ENCODE results near the gene GTPBP3. TPM values are rescaled to one million over a fixed set of nuclear protein-coding genes. Genes with fewer than 3 reads are reported as not detected.

GTPBP3 gene
- total RNA-seq, 1 experiment from 2014 or later = 62.9 TPM

DNA sequence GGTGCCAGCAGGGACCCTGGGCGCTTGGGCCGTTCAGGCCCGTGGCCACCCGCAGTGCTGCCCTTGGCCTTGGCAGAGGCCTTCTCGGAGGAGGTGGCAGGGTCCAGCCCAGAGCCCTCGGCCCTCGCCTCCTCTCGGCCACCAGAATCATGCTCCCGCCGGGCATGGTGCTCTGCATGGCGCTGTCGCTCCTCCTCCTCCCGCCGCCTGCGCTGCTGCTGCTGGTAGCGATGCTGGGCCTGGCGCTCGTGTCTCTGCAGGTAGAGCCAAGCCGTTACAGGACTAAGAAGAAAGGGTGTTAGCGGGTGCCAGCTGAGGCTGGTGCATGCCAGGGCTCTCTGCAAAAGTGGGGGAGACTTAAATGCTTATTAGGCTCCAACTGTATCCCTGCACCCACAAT is 12.2 kb upstream of the GTPBP3 start:
- H3K56ac ChIP-seq (ENCODE audit: insufficient read length, low read depth, low read length) = no peak overlapping the region
- H3K79me1 ChIP-seq (ENCODE audit: insufficient read depth, low read depth, low read length, poor library complexity, severe bottlenecking) = no peaks in the 10 kb centered on the region
- peak overlapping the region in 1 of 3 experiments; percentile 87; a peak in 1 of 7 replicates for H3K27ac Mint-ChIP-seq
- H2BK15ac ChIP-seq (ENCODE audit: low read depth, low read length) = no peak overlapping the region
- no peak overlapping the region for H3K4me3 Mint-ChIP-seq
- no peak overlapping the region for H2BK120ac ChIP-seq (ENCODE audit: low read depth, low read length, poor library complexity, severe bottlenecking)
- no peak overlapping the region for H2BK5ac ChIP-seq (ENCODE audit: insufficient read length, low read length)
- H2AK5ac ChIP-seq (ENCODE audit: insufficient read length, low read length) = no peak overlapping the region
- TF ChIP-seq, protein P1, sequence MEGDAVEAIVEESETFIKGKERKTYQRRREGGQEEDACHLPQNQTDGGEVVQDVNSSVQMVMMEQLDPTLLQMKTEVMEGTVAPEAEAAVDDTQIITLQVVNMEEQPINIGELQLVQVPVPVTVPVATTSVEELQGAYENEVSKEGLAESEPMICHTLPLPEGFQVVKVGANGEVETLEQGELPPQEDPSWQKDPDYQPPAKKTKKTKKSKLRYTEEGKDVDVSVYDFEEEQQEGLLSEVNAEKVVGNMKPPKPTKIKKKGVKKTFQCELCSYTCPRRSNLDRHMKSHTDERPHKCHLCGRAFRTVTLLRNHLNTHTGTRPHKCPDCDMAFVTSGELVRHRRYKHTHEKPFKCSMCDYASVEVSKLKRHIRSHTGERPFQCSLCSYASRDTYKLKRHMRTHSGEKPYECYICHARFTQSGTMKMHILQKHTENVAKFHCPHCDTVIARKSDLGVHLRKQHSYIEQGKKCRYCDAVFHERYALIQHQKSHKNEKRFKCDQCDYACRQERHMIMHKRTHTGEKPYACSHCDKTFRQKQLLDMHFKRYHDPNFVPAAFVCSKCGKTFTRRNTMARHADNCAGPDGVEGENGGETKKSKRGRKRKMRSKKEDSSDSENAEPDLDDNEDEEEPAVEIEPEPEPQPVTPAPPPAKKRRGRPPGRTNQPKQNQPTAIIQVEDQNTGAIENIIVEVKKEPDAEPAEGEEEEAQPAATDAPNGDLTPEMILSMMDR (conservative IDR thresholded peaks at IDR 0.05) = no peak
- H3K4ac ChIP-seq (ENCODE audit: low read depth, low read length) = no peak overlapping the region
- H3K23ac ChIP-seq (ENCODE audit: insufficient read length, low read depth, low read length) = no peak overlapping the region
- H4K5ac ChIP-seq (ENCODE audit: insufficient read length, low read depth, low read length) = no peak overlapping the region
- H3K4me2 ChIP-seq (ENCODE audit: insufficient read depth, insufficient read length, low read length) = no peak overlapping the region
- no peak overlapping the region for H3K14ac ChIP-seq (ENCODE audit: insufficient read depth, low read length)
- no peak overlapping the region for H2BK12ac ChIP-seq (ENCODE audit: insufficient read length, low read depth, low read length)
- H3K18ac ChIP-seq (ENCODE audit: insufficient read length, low read depth, low read length) = no peak overlapping the region
- H2BK20ac ChIP-seq (ENCODE audit: low read depth, low read length, poor library complexity, severe bottlenecking) = no peak overlapping the region
- H4K91ac ChIP-seq (ENCODE audit: insufficient read length, low read depth, low read length) = no peak overlapping the region
- no peaks in the 10 kb centered on the region for H3K27me3 ChIP-seq (ENCODE audit: insufficient read depth, low read length)
- no peak for DNase-seq
- H4K20me1 ChIP-seq (ENCODE audit: control insufficient read depth, insufficient read depth, insufficient read length) = no peaks in the 10 kb centered on the region
- H3K79me2 ChIP-seq (ENCODE audit: insufficient read depth, low read length) = no peaks in the 10 kb centered on the region
- H3K36me3 Mint-ChIP-seq (ENCODE audit: insufficient read depth in 1 of 3, low read depth in 3 of 3) = peaks cover 6 to 42% (median 22%) of the 10 kb centered on the region in 3 experiments
- no peaks in the 10 kb centered on the region for H3K4me1 ChIP-seq (ENCODE audit: insufficient read depth, low read length)
- peaks cover 5% of the 10 kb centered on the region; the same call in 1 of the 2 replicates for H3K27me3 Mint-ChIP-seq (ENCODE audit: low read depth)
- H2AFZ ChIP-seq (ENCODE audit: low read length) = no peak overlapping the region
- no peaks in the 10 kb centered on the region for H3K9me3 ChIP-seq (ENCODE audit: control insufficient read depth, low read depth, low read length)
- no peak overlapping the region for H3K9ac ChIP-seq (ENCODE audit: extremely low read depth, insufficient read length, low read length)
- no peaks in the 10 kb centered on the region for H3K9me3 Mint-ChIP-seq
- H3K23me2 ChIP-seq (ENCODE audit: insufficient read length, low read depth, low read length, poor library complexity, severe bottlenecking) = peaks cover 5% of the 10 kb centered on the region
- no peak overlapping the region for H3K27ac ChIP-seq (ENCODE audit: insufficient read length, low read depth, low read length)
- WGBS (ENCODE audit: extremely low coverage, insufficient read length, low lambda C conversion rate) = no CpG with 5 or more reads among the region's 20 CpGs
- H3K4me1 Mint-ChIP-seq = peaks cover 6 to 23% of the 10 kb centered on the region in 2 experiments
- H3T11ph ChIP-seq (ENCODE audit: low read length) = no peak overlapping the region
- no peak overlapping the region for H4K8ac ChIP-seq (replicated peaks; ENCODE audit: insufficient read length, low read depth, low read length)

Data from H9 (cell line).